Measurements from ENCODE around the gene CPEB3. TPM values are rescaled to one million over a fixed set of nuclear protein-coding genes. Genes with fewer than 3 reads are reported as not detected.
"Not testable (repeated sequence)": the region's sequence is repeated elsewhere in the genome, so short reads cannot be mapped to it uniquely, and the experiment has no call there.

CPEB3 gene
- total RNA-seq, 2 donors from 2014 or later, result 3.2 to 3.7 TPM

DNA sequence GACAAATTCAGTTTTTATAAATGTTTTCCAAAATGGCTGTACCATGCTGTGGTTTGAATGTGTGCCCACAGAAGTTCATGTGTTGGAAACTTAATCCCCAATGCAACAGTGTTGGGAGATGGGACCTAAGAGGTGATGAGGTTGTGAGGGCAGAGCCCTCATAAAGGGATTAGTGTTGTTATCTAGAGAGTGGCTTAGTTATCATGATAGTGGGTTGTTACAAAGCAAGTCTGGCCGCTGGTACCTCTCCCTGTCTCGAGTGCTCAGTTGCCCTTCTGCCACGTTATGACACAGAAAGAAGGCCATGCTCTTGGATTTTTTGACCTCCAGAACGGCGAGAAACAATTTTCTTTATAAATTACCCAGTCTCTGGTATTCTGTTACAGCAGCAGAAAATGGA is 248.3 kb downstream of the CPEB3 start:
- ATAC-seq (no peak), DNase-seq (no peak)
- Mint-ChIP-seq H3K27ac (no peak overlapping the region), H3K4me1 (peaks cover 3% of the 10 kb centered on the region), H3K36me3 (ENCODE audit: low read depth) (no peaks in the 10 kb centered on the region), H3K4me3 (no peak overlapping the region), H3K27me3 (no peaks in the 10 kb centered on the region)
- no peaks in the 10 kb centered on the region for H3K9me3 ChIP-seq (ENCODE audit: control insufficient read depth, low read length, poor library complexity, severe bottlenecking)

DNA sequence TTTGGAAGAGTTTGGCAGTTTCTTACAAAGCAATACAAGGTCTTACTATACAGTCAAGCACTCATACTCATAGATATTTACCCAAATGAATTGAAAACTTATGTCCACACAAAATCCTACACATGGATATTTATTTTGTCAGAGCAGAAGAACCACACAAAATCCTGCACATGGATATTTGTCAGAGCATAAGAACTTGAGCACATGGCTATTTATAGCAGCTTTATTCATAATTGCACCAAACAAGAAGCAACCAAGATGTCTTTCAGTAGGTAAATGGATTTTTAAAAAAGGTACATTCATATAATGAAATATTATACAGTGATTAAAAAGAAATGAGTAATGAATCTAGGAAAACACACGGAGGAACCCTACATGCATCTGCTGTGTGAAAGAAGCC is 251.9 kb downstream of the CPEB3 start:
- H3K4me1 Mint-ChIP-seq, result no peaks in the 10 kb centered on the region
- no peaks in the 10 kb centered on the region for H3K36me3 Mint-ChIP-seq (ENCODE audit: low read depth)

DNA sequence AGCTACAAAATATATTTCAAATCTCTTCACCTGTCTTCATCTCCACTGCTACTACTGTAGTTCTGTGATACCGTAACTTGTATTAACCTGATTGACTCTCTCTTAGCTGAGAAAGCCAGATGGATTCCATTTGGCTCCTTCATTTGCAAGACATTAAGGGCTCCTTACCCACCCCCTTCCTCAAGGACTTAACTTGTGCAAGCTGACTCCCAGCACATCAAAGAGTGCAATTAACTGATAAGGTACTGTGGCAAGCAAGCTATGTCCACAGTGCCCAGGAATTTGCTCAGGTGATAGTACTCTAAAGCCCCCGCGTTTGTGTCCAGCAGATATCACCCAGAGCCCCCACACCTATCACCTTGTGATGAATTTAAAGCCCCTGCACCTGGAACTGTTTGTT is 257.8 kb downstream of the CPEB3 start:
- not testable (repeated sequence) for ATAC-seq; H3K4me1 Mint-ChIP-seq; H3K36me3 Mint-ChIP-seq (ENCODE audit: low read depth); H3K4me3 Mint-ChIP-seq; H3K27ac Mint-ChIP-seq; DNase-seq; H3K9me3 ChIP-seq (ENCODE audit: control insufficient read depth, low read length, poor library complexity, severe bottlenecking); H3K27me3 Mint-ChIP-seq

More for the DNA sequence above, 251.9 kb downstream of the CPEB3 start:
- DNase-seq (no peak), ATAC-seq (no peak)
- Mint-ChIP-seq H3K27me3 (no peaks in the 10 kb centered on the region), H3K4me3 (no peak overlapping the region), H3K27ac (no peak overlapping the region)
- no peaks in the 10 kb centered on the region for H3K9me3 ChIP-seq (ENCODE audit: control insufficient read depth, low read length, poor library complexity, severe bottlenecking)

DNA sequence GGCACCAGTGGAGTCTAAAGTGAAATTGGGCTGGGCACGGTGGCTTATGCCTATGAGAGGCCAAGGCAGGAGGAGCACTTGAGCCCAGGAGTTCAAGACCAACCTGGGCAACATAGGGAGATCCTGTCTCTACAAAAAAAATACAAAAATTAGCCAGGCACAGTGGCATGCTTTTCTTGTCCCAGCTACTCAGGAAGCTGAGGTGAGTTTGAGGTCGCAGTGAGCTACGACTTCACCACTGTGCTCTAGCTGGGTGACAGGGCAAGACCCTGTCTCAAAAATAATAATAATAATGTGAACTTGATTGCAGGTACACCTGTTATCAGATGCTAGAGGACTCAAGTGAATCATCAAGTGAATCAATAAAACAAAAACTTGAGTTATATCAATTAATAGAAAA is 259.3 kb downstream of the CPEB3 start:
- ATAC-seq (no peak), DNase-seq (no peak)
- H3K36me3 Mint-ChIP-seq (ENCODE audit: low read depth), result peaks cover 16% of the 10 kb centered on the region
- no peak overlapping the region for H3K4me3 Mint-ChIP-seq
- H3K27ac Mint-ChIP-seq, result no peak overlapping the region
- no peaks in the 10 kb centered on the region for H3K27me3 Mint-ChIP-seq
- H3K9me3 ChIP-seq (ENCODE audit: control insufficient read depth, low read length, poor library complexity, severe bottlenecking), result no peaks in the 10 kb centered on the region
- peaks cover 2% of the 10 kb centered on the region for H3K4me1 Mint-ChIP-seq

DNA sequence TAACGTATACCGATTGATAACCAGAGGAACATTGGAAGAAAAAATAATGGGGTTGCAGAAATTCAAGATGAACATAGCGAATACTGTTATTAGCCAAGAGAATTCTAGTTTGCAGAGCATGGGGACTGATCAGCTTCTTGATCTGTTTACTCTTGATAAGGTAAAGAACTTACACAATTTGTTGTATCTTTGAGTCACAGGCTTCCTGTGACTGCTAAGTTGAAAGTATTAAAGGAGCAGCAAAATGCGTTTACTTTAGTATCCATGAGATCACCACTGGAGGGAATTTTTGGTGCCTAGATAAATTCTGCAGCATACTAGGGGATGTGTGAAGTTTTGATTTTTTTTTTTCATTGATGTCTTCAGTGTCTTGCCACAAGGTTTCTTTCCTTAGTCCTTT is 263.7 kb downstream of the CPEB3 start:
- H3K4me3 Mint-ChIP-seq, result no peak overlapping the region
- DNase-seq, result no peak
- H3K27me3 Mint-ChIP-seq, result no peaks in the 10 kb centered on the region
- peaks cover 2% of the 10 kb centered on the region for H3K4me1 Mint-ChIP-seq
- no peak overlapping the region for H3K27ac Mint-ChIP-seq
- no peaks in the 10 kb centered on the region for H3K9me3 ChIP-seq (ENCODE audit: control insufficient read depth, low read length, poor library complexity, severe bottlenecking)
- no peak for ATAC-seq
- H3K36me3 Mint-ChIP-seq (ENCODE audit: low read depth), result peaks cover 15% of the 10 kb centered on the region

DNA sequence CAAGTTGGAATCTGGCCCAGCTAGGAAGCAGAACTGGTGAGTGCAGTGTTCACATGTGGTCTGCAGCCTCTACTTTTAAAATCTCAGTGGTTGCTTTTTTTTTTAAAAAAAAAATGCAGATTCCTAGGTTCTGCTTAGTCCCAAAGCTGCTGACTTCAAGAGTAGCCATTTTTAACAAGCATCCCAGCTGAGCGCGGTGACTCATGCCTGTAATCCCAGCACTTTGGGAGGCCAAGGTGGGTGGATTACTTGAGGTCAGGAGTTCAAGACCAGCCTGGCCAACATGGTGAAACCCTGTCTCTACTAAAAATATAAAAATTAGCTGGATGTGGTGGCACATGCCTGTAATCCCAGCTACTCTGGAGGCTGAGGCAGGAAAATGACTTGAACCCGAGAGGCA is 265.5 kb downstream of the CPEB3 start:
- peaks cover 12% of the 10 kb centered on the region for H3K36me3 Mint-ChIP-seq (ENCODE audit: low read depth)
- H3K27me3 Mint-ChIP-seq; ATAC-seq; DNase-seq; H3K27ac Mint-ChIP-seq; H3K4me1 Mint-ChIP-seq; H3K4me3 Mint-ChIP-seq; H3K9me3 ChIP-seq (ENCODE audit: control insufficient read depth, low read length, poor library complexity, severe bottlenecking): not testable (repeated sequence)

DNA sequence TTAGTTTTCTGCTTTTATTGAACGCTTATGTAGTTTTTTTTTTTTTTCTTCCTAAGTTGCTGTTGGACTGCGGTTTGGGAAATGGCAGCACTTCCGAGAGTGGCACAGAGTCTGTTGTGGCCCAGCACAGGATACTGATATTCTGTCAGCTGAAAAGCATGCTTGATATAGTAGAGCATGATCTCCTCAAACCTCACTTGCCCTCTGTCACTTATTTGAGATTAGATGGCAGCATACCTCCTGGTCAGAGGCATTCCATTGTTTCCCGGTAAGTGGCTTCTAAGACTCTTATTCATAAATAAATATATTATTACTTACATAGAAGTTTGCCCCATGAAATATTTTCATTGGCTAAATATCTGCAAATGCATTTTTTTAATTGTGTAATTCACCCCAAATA is 266.2 kb downstream of the CPEB3 start:
- no peaks in the 10 kb centered on the region for H3K9me3 ChIP-seq (ENCODE audit: control insufficient read depth, low read length, poor library complexity, severe bottlenecking)
- peaks cover 12% of the 10 kb centered on the region for H3K36me3 Mint-ChIP-seq (ENCODE audit: low read depth)
- no peaks in the 10 kb centered on the region for H3K27me3 Mint-ChIP-seq
- no peak for ATAC-seq
- no peaks in the 10 kb centered on the region for H3K4me1 Mint-ChIP-seq
- no peak overlapping the region for H3K4me3 Mint-ChIP-seq
- no peak for DNase-seq
- no peak overlapping the region for H3K27ac Mint-ChIP-seq

DNA sequence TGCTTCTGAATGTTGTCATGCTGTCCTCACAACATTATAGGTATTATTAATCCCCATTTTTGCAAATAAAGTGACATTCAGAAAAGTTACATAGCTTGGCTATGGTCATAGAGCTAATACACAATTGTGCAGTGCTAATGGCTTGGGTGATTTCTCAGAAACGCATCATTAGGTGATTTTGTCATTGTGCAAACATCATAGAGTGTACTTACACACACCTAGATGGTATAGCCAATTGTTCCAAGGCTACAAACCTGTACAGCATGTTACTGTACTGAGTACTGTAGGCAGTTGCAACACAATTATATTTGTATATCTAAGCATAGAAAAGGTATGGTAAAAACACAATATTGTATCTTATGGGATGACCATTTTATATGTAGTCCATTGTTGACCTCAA is 276.3 kb downstream of the CPEB3 start:
- H3K27ac Mint-ChIP-seq, result no peak overlapping the region
- H3K9me3 ChIP-seq (ENCODE audit: control insufficient read depth, low read length, poor library complexity, severe bottlenecking), result peaks cover 3% of the 10 kb centered on the region
- H3K4me3 Mint-ChIP-seq, result no peak overlapping the region
- H3K4me1 Mint-ChIP-seq, result peaks cover 3% of the 10 kb centered on the region
- ATAC-seq (no peak), DNase-seq (no peak)
- H3K27me3 Mint-ChIP-seq, result no peaks in the 10 kb centered on the region
- peaks cover 15% of the 10 kb centered on the region for H3K36me3 Mint-ChIP-seq (ENCODE audit: low read depth)

DNA sequence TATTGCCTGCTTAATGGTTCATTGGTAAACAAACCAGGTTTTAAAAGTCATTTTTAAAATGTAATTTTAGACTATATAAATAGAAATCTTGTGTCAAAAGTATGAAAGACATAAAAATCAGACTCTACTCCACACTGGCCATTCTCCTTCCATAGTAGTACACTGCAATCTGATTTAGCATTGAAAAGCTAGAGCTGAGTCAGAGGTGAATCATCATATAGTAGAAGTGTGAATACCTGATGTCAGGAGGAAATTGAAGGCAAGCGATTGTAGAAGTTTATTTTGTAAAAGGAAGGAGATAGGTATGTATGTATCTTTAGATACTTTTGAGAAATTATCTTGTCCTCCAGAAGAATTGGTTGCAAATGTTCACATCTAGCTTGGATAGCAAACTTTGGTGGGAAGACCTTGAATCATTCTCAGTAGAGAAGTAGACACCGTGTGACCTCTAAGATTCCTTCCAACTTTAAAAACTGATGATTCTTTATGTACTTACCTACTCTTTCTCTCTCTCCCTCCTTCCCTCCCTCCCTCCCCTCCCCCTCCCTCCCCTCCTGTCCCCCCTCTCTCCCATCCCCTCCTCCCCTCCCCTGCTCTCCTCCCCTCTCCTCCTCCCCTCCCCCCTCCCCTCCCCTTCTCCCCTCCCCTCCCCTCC is 279.2 kb downstream of the CPEB3 start:
- no peak for DNase-seq
- no peak for ATAC-seq
- no peaks in the 10 kb centered on the region for H3K27me3 Mint-ChIP-seq
- peaks cover 4% of the 10 kb centered on the region for H3K36me3 Mint-ChIP-seq (ENCODE audit: low read depth)
- H3K27ac Mint-ChIP-seq, result no peak overlapping the region
- H3K4me1 Mint-ChIP-seq, result peaks cover 6% of the 10 kb centered on the region
- H3K4me3 Mint-ChIP-seq, result no peak overlapping the region
- peaks cover 3% of the 10 kb centered on the region for H3K9me3 ChIP-seq (ENCODE audit: control insufficient read depth, low read length, poor library complexity, severe bottlenecking)

DNA sequence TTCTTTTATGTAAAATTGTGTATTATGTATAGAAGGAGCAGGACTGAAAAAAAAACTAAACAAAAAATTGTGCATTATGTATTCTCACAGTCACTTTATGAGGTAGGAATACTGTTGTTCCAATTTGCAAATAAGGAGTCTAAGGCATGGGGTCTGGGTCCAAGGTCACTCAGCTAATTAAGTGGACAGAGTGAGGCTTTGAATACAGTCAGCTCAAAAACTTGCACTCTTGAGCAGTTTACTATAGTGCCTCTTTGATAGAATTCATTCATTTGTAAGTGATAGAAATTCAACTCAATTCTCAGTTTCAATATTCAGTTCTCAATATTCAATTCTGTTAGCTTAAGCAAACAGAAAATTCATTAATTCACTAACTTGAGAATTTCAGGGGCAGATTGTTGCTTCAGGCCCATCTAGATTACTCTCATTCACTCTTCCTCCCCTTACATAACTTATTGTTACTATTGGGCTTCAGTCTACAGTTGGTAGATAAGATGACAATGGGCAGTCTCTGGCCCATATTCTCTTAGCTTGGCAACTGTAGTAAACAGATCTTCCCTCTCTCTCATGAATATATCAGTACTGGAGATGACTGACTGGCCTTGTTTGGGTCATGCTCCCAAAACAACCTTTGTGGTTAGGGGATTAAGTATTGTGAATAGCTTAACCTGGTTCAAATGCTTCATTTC is 280.7 kb downstream of the CPEB3 start:
- ATAC-seq (no peak), DNase-seq (no peak)
- peaks cover 8% of the 10 kb centered on the region for H3K4me1 Mint-ChIP-seq
- peaks cover 2% of the 10 kb centered on the region for H3K36me3 Mint-ChIP-seq (ENCODE audit: low read depth)
- H3K9me3 ChIP-seq (ENCODE audit: control insufficient read depth, low read length, poor library complexity, severe bottlenecking), result peaks cover 3% of the 10 kb centered on the region
- H3K27ac Mint-ChIP-seq, result peak overlapping the region; percentile 16
- H3K4me3 Mint-ChIP-seq, result no peak overlapping the region
- H3K27me3 Mint-ChIP-seq, result no peaks in the 10 kb centered on the region

DNA sequence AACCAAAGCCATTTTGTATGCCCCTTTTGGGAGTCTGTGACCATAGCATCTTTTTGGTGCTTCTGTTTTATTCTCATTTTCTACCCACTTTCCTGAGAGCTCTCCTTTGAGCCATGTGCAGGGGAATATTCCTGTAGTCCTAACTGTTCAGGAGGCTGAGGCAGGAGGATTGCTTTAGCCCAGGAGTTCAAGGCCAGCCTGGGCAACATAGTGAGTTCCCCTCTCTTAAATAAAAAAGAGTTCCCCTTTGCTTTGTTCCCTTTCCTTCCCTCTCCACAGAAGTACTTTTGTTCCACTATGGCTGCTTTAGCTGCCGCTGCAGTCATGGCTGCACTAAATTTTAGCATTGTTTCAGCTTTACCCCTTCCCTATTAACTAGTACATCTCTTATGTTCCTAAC is 281.4 kb downstream of the CPEB3 start:
- DNase-seq (no peak), ATAC-seq (no peak)
- Mint-ChIP-seq H3K36me3 (ENCODE audit: low read depth) (peaks cover 2% of the 10 kb centered on the region), H3K4me3 (no peak overlapping the region), H3K27ac (peak overlapping the region; percentile 16), H3K4me1 (peaks cover 8% of the 10 kb centered on the region), H3K27me3 (no peaks in the 10 kb centered on the region)
- peaks cover under 1% of the 10 kb centered on the region for H3K9me3 ChIP-seq (ENCODE audit: control insufficient read depth, low read length, poor library complexity, severe bottlenecking)

DNA sequence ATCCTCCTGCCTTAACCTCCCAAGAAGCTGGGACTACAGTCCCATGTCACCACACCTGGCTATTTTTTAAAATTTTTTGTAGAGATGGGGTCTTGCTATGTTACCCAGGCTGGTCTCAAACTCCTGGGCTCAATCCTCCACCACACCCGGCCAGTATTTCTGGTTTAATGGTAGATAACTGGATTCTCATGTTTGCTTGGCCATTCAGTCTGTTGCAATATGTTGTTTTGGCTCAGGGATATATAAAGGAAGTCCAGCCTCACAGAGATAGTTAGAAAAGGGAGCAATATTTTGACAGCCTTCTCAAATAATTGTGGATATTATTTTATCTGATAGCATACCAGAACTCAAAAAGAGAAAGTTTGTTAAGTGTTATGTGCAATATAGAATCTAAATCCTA is 284.9 kb downstream of the CPEB3 start:
- no peaks in the 10 kb centered on the region for H3K27me3 Mint-ChIP-seq
- ATAC-seq, result no peak
- no peak overlapping the region for H3K4me3 Mint-ChIP-seq
- H3K4me1 Mint-ChIP-seq, result peaks cover 10% of the 10 kb centered on the region
- no peaks in the 10 kb centered on the region for H3K9me3 ChIP-seq (ENCODE audit: control insufficient read depth, low read length, poor library complexity, severe bottlenecking)
- peaks cover 4% of the 10 kb centered on the region for H3K36me3 Mint-ChIP-seq (ENCODE audit: low read depth)
- DNase-seq, result no peak
- no peak overlapping the region for H3K27ac Mint-ChIP-seq

DNA sequence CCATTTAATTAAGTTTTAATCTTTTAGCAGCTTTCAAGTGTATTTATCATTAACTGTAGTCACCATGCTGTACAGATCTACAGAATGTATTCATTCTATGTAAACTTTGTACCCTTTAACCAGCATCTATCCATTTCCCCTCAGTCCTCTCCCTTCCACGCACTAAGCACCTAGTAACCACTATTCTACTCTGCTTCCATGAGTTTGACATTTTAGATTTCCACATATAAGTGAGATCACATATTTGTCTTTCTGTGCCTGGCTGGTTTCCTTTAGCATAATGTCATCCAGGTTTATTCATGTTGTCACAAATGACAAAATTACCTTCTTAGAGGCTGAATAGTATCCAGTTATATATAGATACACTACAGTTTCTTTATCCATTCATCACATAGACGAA is 287.6 kb downstream of the CPEB3 start:
- no peaks in the 10 kb centered on the region for H3K27me3 Mint-ChIP-seq
- no peak overlapping the region for H3K27ac Mint-ChIP-seq
- ATAC-seq, result no peak
- peaks cover 4% of the 10 kb centered on the region for H3K4me1 Mint-ChIP-seq
- no peak for DNase-seq
- H3K36me3 Mint-ChIP-seq (ENCODE audit: low read depth), result peaks cover 4% of the 10 kb centered on the region
- no peaks in the 10 kb centered on the region for H3K9me3 ChIP-seq (ENCODE audit: control insufficient read depth, low read length, poor library complexity, severe bottlenecking)
- no peak overlapping the region for H3K4me3 Mint-ChIP-seq

DNA sequence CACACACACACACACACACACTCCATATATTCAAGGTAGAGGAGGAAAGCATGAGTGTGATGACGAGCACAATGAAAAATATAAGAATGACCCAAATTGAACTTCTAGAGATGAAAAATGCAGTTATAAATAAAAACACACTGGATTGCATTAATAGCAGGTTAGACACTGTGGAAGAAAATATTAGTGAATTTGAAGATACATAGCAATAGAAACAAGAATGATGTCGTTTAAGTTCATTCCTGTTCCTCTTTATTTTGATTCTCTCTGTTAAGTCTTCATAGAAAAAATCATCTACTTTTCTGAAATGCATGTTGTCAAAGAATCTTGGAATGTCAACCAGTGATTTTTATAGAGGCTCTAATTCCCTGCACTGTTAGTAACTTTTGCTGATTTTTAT is 288.9 kb downstream of the CPEB3 start:
- H3K4me1 Mint-ChIP-seq, result peaks cover 4% of the 10 kb centered on the region

More for the DNA sequence above, 288.9 kb downstream of the CPEB3 start:
- DNase-seq, result no peak
- Mint-ChIP-seq H3K4me3 (no peak overlapping the region), H3K27ac (no peak overlapping the region), H3K36me3 (ENCODE audit: low read depth) (peaks cover 4% of the 10 kb centered on the region), H3K27me3 (no peaks in the 10 kb centered on the region)
- no peaks in the 10 kb centered on the region for H3K9me3 ChIP-seq (ENCODE audit: control insufficient read depth, low read length, poor library complexity, severe bottlenecking)
- no peak for ATAC-seq
